ENCODE measurements around the gene CATSPERE. TPM values are rescaled to one million over a fixed set of nuclear protein-coding genes. Genes with fewer than 3 reads are reported as not detected.

Gene CATSPERE
- total and polyA plus RNA-seq, 10 donors: 0.50 to 4.0 (median 1.1) TPM

DNA sequence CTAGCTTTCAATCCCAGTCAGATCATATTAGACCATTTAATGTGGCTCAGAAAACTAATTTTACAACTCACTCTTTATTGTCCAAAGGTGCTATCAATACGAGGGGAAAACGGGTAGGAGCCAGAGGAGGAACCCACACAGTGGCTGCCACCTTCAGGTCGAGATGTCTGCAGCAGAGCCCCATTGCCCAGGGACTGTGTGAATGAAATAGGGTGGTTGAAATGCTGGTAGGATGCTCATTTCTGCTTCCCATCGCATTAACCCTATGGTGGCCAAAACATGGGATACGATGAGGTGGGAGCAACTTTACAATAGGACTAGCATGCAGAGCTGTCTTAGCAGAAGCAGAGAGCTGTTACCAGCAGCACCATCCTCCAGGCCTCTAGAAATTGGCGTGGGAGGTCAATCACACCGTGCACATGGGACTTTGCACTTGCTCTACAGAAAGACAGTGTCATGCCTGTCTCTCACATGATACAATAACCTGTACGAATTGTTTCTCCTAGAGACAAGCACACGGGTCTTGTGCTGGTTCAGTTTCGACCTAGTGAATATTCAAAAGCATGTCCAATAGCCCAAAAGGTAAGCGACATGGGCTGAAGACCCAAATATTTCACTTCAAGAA is 122.4 kb downstream of the CATSPERE start:
- no peak overlapping the region for H3K27ac ChIP-seq
- H3K4me1 ChIP-seq: no peaks in the 10 kb centered on the region
- H3K36me3 ChIP-seq: no peaks in the 10 kb centered on the region
- TF ChIP-seq, protein P1, sequence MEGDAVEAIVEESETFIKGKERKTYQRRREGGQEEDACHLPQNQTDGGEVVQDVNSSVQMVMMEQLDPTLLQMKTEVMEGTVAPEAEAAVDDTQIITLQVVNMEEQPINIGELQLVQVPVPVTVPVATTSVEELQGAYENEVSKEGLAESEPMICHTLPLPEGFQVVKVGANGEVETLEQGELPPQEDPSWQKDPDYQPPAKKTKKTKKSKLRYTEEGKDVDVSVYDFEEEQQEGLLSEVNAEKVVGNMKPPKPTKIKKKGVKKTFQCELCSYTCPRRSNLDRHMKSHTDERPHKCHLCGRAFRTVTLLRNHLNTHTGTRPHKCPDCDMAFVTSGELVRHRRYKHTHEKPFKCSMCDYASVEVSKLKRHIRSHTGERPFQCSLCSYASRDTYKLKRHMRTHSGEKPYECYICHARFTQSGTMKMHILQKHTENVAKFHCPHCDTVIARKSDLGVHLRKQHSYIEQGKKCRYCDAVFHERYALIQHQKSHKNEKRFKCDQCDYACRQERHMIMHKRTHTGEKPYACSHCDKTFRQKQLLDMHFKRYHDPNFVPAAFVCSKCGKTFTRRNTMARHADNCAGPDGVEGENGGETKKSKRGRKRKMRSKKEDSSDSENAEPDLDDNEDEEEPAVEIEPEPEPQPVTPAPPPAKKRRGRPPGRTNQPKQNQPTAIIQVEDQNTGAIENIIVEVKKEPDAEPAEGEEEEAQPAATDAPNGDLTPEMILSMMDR (IDR thresholded peaks at IDR 0.05 in 8 of 11, conservative IDR thresholded peaks at IDR 0.05 in 3 of 11): no peak
- TF ChIP-seq POLR2A (IDR thresholded peaks at IDR 0.05) (no peak), POLR2AphosphoS5 (IDR thresholded peaks at IDR 0.05) (no peak)
- 74 to 90% (median 88%) methylated on average over 11 of the region's 11 CpGs for WGBS, 5 donors
- intact Hi-C loops (cut with DNase I; ENCODE audit: low total_unique reads): no loop called here
- H3K27me3 ChIP-seq (replicated peaks in 1 of 7): no peaks in the 10 kb centered on the region
- H3K4me3 ChIP-seq: no peak overlapping the region
- no peak for DNase-seq
- peaks cover 0 to 6% (median 0%) of the 10 kb centered on the region in 8 donors for H3K9me3 ChIP-seq

DNA sequence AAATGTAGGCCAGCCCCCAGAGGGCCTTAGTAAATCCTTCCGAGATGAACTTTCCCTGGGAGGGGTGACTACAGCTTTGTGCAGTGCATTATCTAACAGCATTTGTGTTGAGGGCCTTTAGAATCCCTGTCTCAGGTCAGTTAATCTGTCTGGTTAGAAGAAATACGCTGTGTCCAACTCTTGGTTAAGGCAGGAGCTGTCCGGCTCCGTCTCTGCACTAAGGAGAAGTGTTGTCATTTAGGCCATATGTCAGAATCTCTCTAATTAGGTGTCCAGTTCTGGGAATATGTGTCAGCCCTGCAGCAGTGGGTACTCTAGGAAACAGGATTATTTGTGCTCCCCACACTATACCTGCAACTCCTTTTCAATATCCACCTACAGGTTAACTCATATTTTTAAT is 124.8 kb downstream of the CATSPERE start:
- intact Hi-C loops (cut with DNase I; ENCODE audit: low total_unique reads): no loop called here
- no peak overlapping the region for H3K4me3 ChIP-seq
- TF ChIP-seq POLR2A (IDR thresholded peaks at IDR 0.05): no peak
- TF ChIP-seq, protein P1 (IDR thresholded peaks at IDR 0.05 in 8 of 11, conservative IDR thresholded peaks at IDR 0.05 in 3 of 11): no peak
- no peak for TF ChIP-seq POLR2AphosphoS5 (IDR thresholded peaks at IDR 0.05)
- no peak for DNase-seq
- H3K27me3 ChIP-seq (replicated peaks in 1 of 7): no peaks in the 10 kb centered on the region
- H3K27ac ChIP-seq: no peak overlapping the region
- H3K9me3 ChIP-seq: peaks cover 0 to 6% (median 5%) of the 10 kb centered on the region in 8 donors
- no peaks in the 10 kb centered on the region for H3K36me3 ChIP-seq
- WGBS, 5 donors: 90 to 97% (median 93%) methylated on average over 4 of the region's 4 CpGs
- H3K4me1 ChIP-seq: no peaks in the 10 kb centered on the region

DNA sequence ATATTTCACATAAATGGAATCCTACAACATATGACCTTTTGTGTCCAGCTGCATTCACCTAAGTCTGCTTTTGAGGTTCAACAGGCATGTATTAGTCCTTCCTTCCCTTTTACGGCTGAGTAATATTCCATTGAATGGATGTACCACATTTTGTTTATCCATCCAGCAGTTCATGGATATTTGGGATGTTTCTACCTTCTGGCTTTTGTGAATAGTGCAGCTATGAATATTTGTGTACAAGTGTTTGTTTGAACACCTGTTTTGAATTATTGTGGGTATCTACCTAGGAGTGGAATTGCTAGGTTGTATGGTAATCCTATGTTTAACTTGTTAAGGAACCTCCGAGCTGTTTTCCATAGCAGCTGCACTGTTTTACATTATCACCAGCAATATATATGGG is 129.6 kb downstream of the CATSPERE start:
- peaks cover 0 to 7% (median 5%) of the 10 kb centered on the region in 8 donors for H3K9me3 ChIP-seq
- intact Hi-C loops (cut with DNase I; ENCODE audit: low total_unique reads): no loop called here
- TF ChIP-seq POLR2A (IDR thresholded peaks at IDR 0.05) (no peak), POLR2AphosphoS5 (IDR thresholded peaks at IDR 0.05) (no peak)
- TF ChIP-seq, protein P1 (IDR thresholded peaks at IDR 0.05 in 8 of 11, conservative IDR thresholded peaks at IDR 0.05 in 3 of 11): no peak
- no peak overlapping the region for H3K4me3 ChIP-seq
- no peaks in the 10 kb centered on the region for H3K36me3 ChIP-seq
- H3K27ac ChIP-seq: no peak overlapping the region
- 88 to 100% (median 94%) methylated on average over 2 of the region's 2 CpGs for WGBS, 5 donors
- H3K4me1 ChIP-seq: no peaks in the 10 kb centered on the region
- DNase-seq: no peak
- H3K27me3 ChIP-seq (replicated peaks in 1 of 7): no peaks in the 10 kb centered on the region

DNA sequence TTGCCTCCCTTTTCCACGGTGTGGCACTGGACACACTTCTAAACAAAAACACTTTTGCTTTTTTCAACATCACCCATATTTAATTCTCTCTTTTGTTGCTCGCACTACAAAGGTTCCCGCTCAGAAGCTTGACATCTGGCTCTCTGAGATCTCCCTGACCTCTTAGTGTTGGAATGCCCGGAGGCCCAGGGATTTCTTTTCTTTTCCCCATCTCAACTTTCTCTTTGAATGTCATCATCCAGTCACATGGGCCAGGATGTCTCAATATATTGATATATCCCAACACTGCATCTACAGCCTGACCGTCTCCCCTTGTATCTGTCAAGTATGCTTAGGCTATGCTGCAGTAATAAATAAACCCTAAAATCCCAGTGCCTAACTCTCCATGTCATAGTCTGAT is 137.5 kb downstream of the CATSPERE start:
- intact Hi-C loops (cut with DNase I; ENCODE audit: low total_unique reads): no loop called here
- TF ChIP-seq, protein P1 (IDR thresholded peaks at IDR 0.05 in 8 of 11, conservative IDR thresholded peaks at IDR 0.05 in 3 of 11): no peak
- no peak for TF ChIP-seq POLR2A (IDR thresholded peaks at IDR 0.05)
- no peak for TF ChIP-seq POLR2AphosphoS5 (IDR thresholded peaks at IDR 0.05)
- WGBS, 5 donors: 87 to 97% (median 89%) methylated on average over 5 of the region's 5 CpGs

More for the DNA sequence above, 137.5 kb downstream of the CATSPERE start:
- no peak overlapping the region for H3K27ac ChIP-seq
- H3K4me1 ChIP-seq: no peaks in the 10 kb centered on the region
- H3K4me3 ChIP-seq: no peak overlapping the region
- H3K9me3 ChIP-seq: no peaks in the 10 kb centered on the region
- H3K27me3 ChIP-seq (replicated peaks in 1 of 7): peaks cover 0 to 8% (median 0%) of the 10 kb centered on the region in 7 donors
- no peaks in the 10 kb centered on the region for H3K36me3 ChIP-seq
- no peak for DNase-seq
